SK-N-SH (cell line): ENCODE measurements around the gene C1QTNF8.

Source experiments
- NRF1 ChIP-seq: IDR thresholded peaks from 2 replicates; pipeline ENCODE4 v1.6.1; 2012; ENCODE audit warnings: low read depth, mild to moderate bottlenecking, low read length
- POLR2AphosphoS5 ChIP-seq: IDR thresholded peaks from 2 replicates; pipeline ENCODE4 v1.6.1; 2012; ENCODE audit warnings: low read depth, low read length
- TF ChIP-seq, protein P1 (sequence below): fragments of 200-600 bp; sonication (generic); IDR thresholded peaks from 2 replicates; pipeline ENCODE4 v1.6.1; 2017; ENCODE audit warnings: antibody characterized with exemption, mild to moderate bottlenecking, moderate library complexity
- TF ChIP-seq, protein P2 (sequence below): IDR thresholded peaks from 2 replicates; pipeline ENCODE4 v1.6.1; 2012; ENCODE audit warnings: mild to moderate bottlenecking, low read depth, low read length, moderate library complexity

DNA sequence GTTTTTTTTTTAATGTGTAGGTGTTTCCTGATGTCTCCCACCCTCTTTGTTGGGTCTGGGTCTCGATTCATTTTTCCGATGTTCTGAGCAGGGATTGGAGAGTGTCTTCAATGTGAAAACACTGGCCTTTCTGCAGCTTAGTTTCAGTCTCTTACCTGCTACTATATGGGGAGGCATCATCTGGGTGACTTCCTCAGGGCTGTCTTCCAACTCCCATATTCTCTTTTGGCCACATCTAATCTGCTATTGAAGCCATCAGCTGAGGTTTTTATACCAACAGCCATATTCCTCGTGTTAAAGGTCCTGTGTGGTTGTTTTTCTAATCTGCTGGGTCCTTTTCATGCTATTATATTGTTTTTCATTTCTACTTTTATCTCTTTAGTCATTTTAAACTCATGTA, 36.7 kb downstream of the C1QTNF8 start:
- TF ChIP-seq, protein P1, sequence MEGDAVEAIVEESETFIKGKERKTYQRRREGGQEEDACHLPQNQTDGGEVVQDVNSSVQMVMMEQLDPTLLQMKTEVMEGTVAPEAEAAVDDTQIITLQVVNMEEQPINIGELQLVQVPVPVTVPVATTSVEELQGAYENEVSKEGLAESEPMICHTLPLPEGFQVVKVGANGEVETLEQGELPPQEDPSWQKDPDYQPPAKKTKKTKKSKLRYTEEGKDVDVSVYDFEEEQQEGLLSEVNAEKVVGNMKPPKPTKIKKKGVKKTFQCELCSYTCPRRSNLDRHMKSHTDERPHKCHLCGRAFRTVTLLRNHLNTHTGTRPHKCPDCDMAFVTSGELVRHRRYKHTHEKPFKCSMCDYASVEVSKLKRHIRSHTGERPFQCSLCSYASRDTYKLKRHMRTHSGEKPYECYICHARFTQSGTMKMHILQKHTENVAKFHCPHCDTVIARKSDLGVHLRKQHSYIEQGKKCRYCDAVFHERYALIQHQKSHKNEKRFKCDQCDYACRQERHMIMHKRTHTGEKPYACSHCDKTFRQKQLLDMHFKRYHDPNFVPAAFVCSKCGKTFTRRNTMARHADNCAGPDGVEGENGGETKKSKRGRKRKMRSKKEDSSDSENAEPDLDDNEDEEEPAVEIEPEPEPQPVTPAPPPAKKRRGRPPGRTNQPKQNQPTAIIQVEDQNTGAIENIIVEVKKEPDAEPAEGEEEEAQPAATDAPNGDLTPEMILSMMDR = no peak
- TF ChIP-seq NRF1 = no peak
- TF ChIP-seq POLR2AphosphoS5 = no peak
- TF ChIP-seq, protein P2, sequence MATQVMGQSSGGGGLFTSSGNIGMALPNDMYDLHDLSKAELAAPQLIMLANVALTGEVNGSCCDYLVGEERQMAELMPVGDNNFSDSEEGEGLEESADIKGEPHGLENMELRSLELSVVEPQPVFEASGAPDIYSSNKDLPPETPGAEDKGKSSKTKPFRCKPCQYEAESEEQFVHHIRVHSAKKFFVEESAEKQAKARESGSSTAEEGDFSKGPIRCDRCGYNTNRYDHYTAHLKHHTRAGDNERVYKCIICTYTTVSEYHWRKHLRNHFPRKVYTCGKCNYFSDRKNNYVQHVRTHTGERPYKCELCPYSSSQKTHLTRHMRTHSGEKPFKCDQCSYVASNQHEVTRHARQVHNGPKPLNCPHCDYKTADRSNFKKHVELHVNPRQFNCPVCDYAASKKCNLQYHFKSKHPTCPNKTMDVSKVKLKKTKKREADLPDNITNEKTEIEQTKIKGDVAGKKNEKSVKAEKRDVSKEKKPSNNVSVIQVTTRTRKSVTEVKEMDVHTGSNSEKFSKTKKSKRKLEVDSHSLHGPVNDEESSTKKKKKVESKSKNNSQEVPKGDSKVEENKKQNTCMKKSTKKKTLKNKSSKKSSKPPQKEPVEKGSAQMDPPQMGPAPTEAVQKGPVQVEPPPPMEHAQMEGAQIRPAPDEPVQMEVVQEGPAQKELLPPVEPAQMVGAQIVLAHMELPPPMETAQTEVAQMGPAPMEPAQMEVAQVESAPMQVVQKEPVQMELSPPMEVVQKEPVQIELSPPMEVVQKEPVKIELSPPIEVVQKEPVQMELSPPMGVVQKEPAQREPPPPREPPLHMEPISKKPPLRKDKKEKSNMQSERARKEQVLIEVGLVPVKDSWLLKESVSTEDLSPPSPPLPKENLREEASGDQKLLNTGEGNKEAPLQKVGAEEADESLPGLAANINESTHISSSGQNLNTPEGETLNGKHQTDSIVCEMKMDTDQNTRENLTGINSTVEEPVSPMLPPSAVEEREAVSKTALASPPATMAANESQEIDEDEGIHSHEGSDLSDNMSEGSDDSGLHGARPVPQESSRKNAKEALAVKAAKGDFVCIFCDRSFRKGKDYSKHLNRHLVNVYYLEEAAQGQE = no peak
